ENCODE results near the gene COL4A4.

The COL4A4 gene

DNA sequence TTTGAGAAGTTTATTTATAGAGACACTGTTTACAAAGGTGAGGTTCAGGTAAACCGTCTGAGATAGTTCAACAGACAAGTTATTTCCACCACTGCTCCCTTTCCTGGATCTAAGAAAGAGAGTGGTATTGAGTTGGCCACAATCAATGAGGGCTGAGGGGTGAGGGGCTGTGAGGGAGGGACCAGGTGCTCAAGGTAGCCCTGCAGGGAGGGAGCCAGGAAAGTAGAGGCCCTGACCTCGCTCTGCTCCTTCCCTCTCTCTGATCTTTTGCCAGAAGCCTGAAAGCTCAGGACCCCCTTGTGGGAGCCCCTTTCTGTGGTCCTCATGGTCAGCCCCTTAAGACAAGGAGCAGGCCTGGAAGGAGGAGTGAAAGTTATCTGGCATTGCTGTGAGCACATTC, 30.2 kb upstream of the COL4A4 start:
- no peak overlapping the region for H3K27ac ChIP-seq
- no peak for TF ChIP-seq CTCF (conservative IDR thresholded peaks at IDR 0.05)

DNA sequence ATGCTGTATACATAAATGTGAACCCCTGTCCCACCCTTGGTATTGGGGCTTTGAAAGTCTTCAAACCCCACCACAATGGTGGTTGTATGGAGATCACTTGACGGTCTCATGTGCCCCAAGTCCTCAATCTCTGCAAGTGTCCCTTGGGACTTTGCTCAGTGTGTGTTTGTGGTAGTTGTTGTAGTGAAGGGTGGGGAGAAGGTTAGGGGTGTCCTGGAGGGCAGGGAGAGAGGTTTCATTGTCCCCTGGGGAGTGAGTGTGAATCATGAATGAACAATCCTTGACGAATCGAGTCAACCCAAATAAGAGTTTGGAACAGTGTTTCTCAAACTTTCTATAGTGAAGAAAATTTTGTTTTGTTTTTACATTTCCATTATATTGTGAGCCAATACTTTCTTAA, 28.5 kb upstream of the COL4A4 start:
- TF ChIP-seq CTCF (conservative IDR thresholded peaks at IDR 0.05): no peak
- no peak overlapping the region for H3K27ac ChIP-seq

DNA sequence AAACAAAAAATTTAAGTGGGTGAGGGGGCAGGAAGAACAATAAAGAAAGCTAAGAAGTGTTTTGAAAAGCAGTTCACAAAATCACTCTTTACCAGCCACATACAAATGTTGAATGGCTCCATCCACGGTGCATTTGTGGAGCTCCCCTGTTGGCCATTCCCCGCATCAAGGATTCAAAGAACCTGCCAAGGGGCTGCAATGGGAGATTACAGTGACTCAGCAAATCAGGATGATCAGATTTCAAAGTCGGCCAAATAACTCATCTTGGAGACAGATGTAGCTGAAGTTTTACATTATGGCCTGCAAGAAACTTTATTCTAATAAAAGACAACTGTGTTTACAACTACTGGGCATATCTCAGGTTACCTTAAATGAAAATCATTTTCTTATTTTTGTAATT, 27.4 kb upstream of the COL4A4 start:
- no peak overlapping the region for H3K27ac ChIP-seq
- no peak for TF ChIP-seq CTCF (conservative IDR thresholded peaks at IDR 0.05)

DNA sequence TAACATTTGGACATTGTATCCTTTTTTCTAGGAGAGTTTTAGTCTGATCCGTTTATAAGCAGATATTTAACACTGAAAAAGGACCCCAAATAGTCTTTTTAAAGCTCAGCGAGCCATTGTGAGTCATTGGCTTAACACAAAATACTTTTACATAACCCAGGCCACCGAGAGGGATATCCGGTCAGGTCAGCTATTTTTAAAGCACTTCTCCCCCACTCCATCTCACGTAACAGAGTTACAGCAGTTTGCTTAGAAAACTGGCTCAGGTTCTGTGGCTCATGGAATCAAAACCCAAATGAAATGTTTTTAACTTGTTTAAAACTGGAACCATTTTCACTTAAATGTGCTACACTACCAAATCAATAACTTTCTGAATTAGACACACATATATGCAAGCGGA, 24.3 kb upstream of the COL4A4 start:
- TF ChIP-seq CTCF (conservative IDR thresholded peaks at IDR 0.05): no peak
- no peak overlapping the region for H3K27ac ChIP-seq

- no peak for TF ChIP-seq CTCF (conservative IDR thresholded peaks at IDR 0.05)
- H3K27ac ChIP-seq: no peak overlapping the region
Measured at GRCh38 chr2:227186751-227187150, 22.7 kb upstream of the COL4A4 start.

DNA sequence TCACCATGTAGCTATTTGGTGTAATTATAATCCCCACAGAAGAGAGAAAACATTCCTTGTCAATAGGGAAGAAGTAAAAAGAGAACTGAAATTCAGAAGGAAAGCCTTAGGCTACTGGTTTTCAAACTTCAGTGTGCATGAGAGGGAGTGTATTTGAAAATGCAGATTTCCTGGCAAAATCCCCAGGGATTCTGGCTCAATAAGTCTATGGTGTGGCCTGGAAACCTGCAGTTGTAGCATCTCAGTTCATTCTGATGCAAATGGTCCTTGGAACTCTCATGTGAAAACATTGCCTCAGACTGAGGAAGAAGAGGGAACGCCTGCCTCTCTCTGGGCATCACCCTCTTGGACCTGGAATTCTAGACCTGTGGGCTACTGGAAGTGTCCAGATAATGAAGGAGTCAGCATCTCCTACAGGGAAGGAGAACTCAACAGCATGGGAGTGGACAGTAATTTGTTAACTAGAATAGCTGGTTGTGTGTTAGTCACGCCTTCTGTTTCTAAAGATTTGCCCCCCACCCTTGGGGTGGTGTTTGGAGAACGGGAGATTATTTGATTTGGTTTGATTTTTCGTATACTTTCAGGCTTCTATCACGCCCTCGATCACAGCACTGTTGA, 21.7 kb upstream of the COL4A4 start:
- no peak for TF ChIP-seq CTCF (conservative IDR thresholded peaks at IDR 0.05)
- no peak overlapping the region for H3K27ac ChIP-seq

- H3K27ac ChIP-seq: no peak overlapping the region
- TF ChIP-seq CTCF (conservative IDR thresholded peaks at IDR 0.05): no peak
Measured at GRCh38 chr2:227183657-227184367, 19.8 kb upstream of the COL4A4 start.

Data from VCaP (cell line).